ENCODE measurements around the gene TCF15.

Gene TCF15

GRCh38 chr20:640674-641515 is 30.8 kb upstream of the TCF15 start:
- TF ChIP-seq CTCF (IDR thresholded peaks at IDR 0.05; ENCODE audit: low read length, missing control alignments): no peak
- H3K4me3 ChIP-seq (replicated peaks; ENCODE audit: low read depth, low read length): no peak overlapping the region
- DNase-seq (ENCODE audit: low read depth): no peak

GRCh38 chr20:638579-638978 is 28.5 kb upstream of the TCF15 start:
- no peak for TF ChIP-seq CTCF (IDR thresholded peaks at IDR 0.05; ENCODE audit: low read length, missing control alignments)
- DNase-seq (ENCODE audit: low read depth): no peak
- H3K4me3 ChIP-seq (replicated peaks; ENCODE audit: low read depth, low read length): no peak overlapping the region

DNA sequence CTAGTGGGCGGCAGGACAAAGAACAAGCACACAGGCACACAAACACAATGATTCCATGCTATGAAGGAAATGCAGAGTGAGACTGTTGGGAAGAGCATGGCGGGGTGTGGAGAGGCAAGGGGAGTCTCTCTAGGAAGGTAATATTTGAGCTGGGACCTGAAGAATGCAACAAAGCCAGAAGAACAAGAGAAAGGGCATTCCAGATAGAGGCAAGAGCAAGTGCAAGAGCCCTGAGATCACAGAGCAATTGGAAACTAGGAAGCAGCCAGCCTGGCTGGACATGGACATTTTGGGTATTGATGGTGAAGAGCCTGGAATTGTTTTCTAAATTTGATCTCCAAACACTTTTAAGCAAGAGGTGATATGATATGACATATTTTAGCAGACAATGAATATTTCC is 27.4 kb upstream of the TCF15 start:
- no peak overlapping the region for H3K4me3 ChIP-seq (replicated peaks; ENCODE audit: low read depth, low read length)
- no peak for TF ChIP-seq CTCF (IDR thresholded peaks at IDR 0.05; ENCODE audit: low read length, missing control alignments)
- DNase-seq (ENCODE audit: low read depth): no peak

- TF ChIP-seq CTCF (IDR thresholded peaks at IDR 0.05; ENCODE audit: low read length, missing control alignments): no peak
- no peak overlapping the region for H3K4me3 ChIP-seq (replicated peaks; ENCODE audit: low read depth, low read length)
- DNase-seq (ENCODE audit: low read depth): no peak
These were observed 25.8 kb upstream of the TCF15 start for GRCh38 chr20:635893-636338.

- no peak for DNase-seq (ENCODE audit: low read depth)
- H3K4me3 ChIP-seq (replicated peaks; ENCODE audit: low read depth, low read length): no peak overlapping the region
- no peak for TF ChIP-seq CTCF (IDR thresholded peaks at IDR 0.05; ENCODE audit: low read length, missing control alignments)
These were observed 25.2 kb upstream of the TCF15 start for GRCh38 chr20:635028-635892.

GRCh38 chr20:634148-634925 is 24.2 kb upstream of the TCF15 start:
- TF ChIP-seq CTCF (IDR thresholded peaks at IDR 0.05; ENCODE audit: low read length, missing control alignments): no peak
- DNase-seq (ENCODE audit: low read depth): no peak
- H3K4me3 ChIP-seq (replicated peaks; ENCODE audit: low read depth, low read length): no peak overlapping the region

All from fibroblast of pulmonary artery (primary cell).